HCT116 (cell line): ENCODE results near the gene IGFL4. TPM values are rescaled to one million over a fixed set of nuclear protein-coding genes. Genes with fewer than 3 reads are reported as not detected.

Experiments used
- ATAC-seq: fragments of 200-7000 bp; cut with Tn5 transposase; 2 replicates; pipeline ENCODE4 v1.9.1; 2020; ENCODE audit warnings: mild to moderate bottlenecking, moderate library complexity
- BruUV-seq: library from RNA; stranded (reverse); fragments of 400-500 nt; replicated peaks from 2 replicates; lab custom pipeline; 2021; lab: Mats Ljungman, UMichigan
- CTCF ChIA-PET: fragments of 300-600 bp; sonication (Branson Sonifier 250); formaldehyde crosslinking; loops from one replicate; lab custom pipeline; 2021; ENCODE audit warnings: antibody characterized with exemption; lab: Charles Lee
- POLR2A ChIA-PET: fragments of 300-600, 350-600 bp; sonication (Branson Sonifier 250); formaldehyde crosslinking; loops from one replicate; lab custom pipeline; 2021; ENCODE audit warnings: antibody characterized with exemption; lab: Charles Lee
- RAD21 ChIA-PET, 2 experiments: fragments of 300-600 bp; sonication (Branson Sonifier 250); formaldehyde crosslinking; loops; one replicate each; lab custom pipeline; 2023; ENCODE audit warnings: low total read pairs in 2 of 2; ENCODE audit not compliant: uncharacterized antibody in 2 of 2, unreplicated experiment in 2 of 2, low non-redundant PET in 1 of 2; lab: Charles Lee
- DNase-seq: peaks from one replicate; pipeline ENCODE4 v3.0.0-alpha.2; 2010; ENCODE audit warnings: low read depth, low spot score
- H2AFZ ChIP-seq: fragments of 200-600 bp; shearing (Covaris generic), sonication (generic); 2 replicates; pipeline ENCODE4 v1.6.1; 2017; ENCODE audit warnings: low read depth, mixed run types, mixed read lengths, antibody characterized with exemption, low read length; ENCODE audit not compliant: poor library complexity, severe bottlenecking
- H3K27ac ChIP-seq: 2 replicates; pipeline ENCODE4 v1.5.1; 2012; ENCODE audit warnings: low read depth, low read length
- H3K27me3 ChIP-seq: fragments of 200-600 bp; sonication (generic); 2 replicates; pipeline ENCODE4 v1.6.1; 2016; ENCODE audit warnings: mixed run types, low read length, mixed read lengths; ENCODE audit not compliant: insufficient read depth
- H3K36me3 ChIP-seq, 2 experiments: fragments of 200-500 bp in 1 of 2; fragments of 200-600 bp in 1 of 2; sonication (Bioruptor generic) in 1 of 2; sonication (generic) in 1 of 2; 2 replicates each; pipeline versions ENCODE4 v1.5.1 to v1.6.1; 2014 to 2016; ENCODE audit warnings: low read length in 2 of 2, inconsistent platforms in 1 of 2, mixed read lengths in 1 of 2, mixed run types in 1 of 2; ENCODE audit not compliant: insufficient read depth in 2 of 2, control insufficient read depth in 1 of 2
- H3K4me1 ChIP-seq, 2 experiments: fragments of 200-600 bp in 1 of 2; sonication (generic) in 1 of 2; 2 replicates each; pipeline versions ENCODE4 v1.5.1 to v1.6.1; 2012 to 2017; ENCODE audit warnings: low read length in 2 of 2, inconsistent platforms in 1 of 2, mild to moderate bottlenecking in 1 of 2, mixed read lengths in 1 of 2, mixed run types in 1 of 2, moderate library complexity in 1 of 2; ENCODE audit not compliant: insufficient read depth in 2 of 2, control insufficient read depth in 1 of 2
- H3K4me2 ChIP-seq: fragments of 200-600 bp; sonication (generic); 2 replicates; pipeline ENCODE4 v1.6.1; 2017; ENCODE audit warnings: mixed run types, low read length, mixed read lengths
- H3K4me3 ChIP-seq, 2 experiments: fragments of 200-600 bp in 1 of 2; sonication (generic) in 1 of 2; replicated peaks in 1 of 2; 2 replicates each; pipeline ENCODE4 v1.5.1; 2011 to 2016; ENCODE audit warnings: low read length in 2 of 2, control low read depth in 1 of 2, low read depth in 1 of 2, mild to moderate bottlenecking in 1 of 2, mixed read lengths in 1 of 2, mixed run types in 1 of 2
- H3K79me2 ChIP-seq: fragments of 200-600 bp; sonication (generic); 2 replicates; pipeline ENCODE4 v1.6.1; 2017; ENCODE audit warnings: mild to moderate bottlenecking, mixed run types, low read length, moderate library complexity, mixed read lengths; ENCODE audit not compliant: insufficient read depth
- H3K9ac ChIP-seq: fragments of 200-600 bp; sonication (generic); 2 replicates; pipeline ENCODE4 v1.6.1; 2016; ENCODE audit warnings: low read length, mixed read lengths
- H3K9me2 ChIP-seq: fragments of 200-600 bp; sonication (generic), shearing (Covaris generic); 2 replicates; pipeline ENCODE4 v1.6.1; 2017; ENCODE audit warnings: mixed run types, mild to moderate bottlenecking, moderate library complexity; ENCODE audit not compliant: insufficient read depth
- H3K9me3 ChIP-seq, 2 experiments: fragments of 200-500 bp in 1 of 2; fragments of 200-600 bp in 1 of 2; sonication (Bioruptor generic) in 1 of 2; sonication (generic) in 1 of 2; 2 replicates each; pipeline ENCODE4 v1.6.1; 2014 to 2017; ENCODE audit warnings: low read length in 2 of 2, mixed read lengths in 2 of 2, inconsistent platforms in 1 of 2, low read depth in 1 of 2, mild to moderate bottlenecking in 1 of 2, mixed run types in 1 of 2, moderate library complexity in 1 of 2; ENCODE audit not compliant: control insufficient read depth in 1 of 2, insufficient read depth in 1 of 2
- H4K20me1 ChIP-seq: fragments of 200-600 bp; sonication (generic), shearing (Covaris generic); 2 replicates; pipeline ENCODE4 v1.6.1; 2017; ENCODE audit warnings: mixed run types, mild to moderate bottlenecking, moderate library complexity; ENCODE audit not compliant: insufficient read depth
- CBX3 ChIP-seq: IDR thresholded peaks from 2 replicates; pipeline ENCODE4 v1.6.1; 2012; ENCODE audit warnings: low read depth
- CEBPB ChIP-seq: IDR thresholded peaks from 2 replicates; pipeline ENCODE4 v1.6.1; 2012; ENCODE audit warnings: low read depth
- EGR1 ChIP-seq: IDR thresholded peaks from 2 replicates; pipeline ENCODE4 v1.6.1; 2012; ENCODE audit warnings: low read depth
- EZH2 ChIP-seq: fragments of 200-600 bp; sonication (generic); IDR thresholded peaks from 2 replicates; pipeline ENCODE4 v1.6.1; 2017; ENCODE audit warnings: antibody characterized with exemption, mixed run types
- EZH2phosphoT487 ChIP-seq: fragments of 200-600 bp; IDR thresholded peaks from 2 replicates; pipeline ENCODE4 v1.6.1; 2018; ENCODE audit warnings: antibody characterized with exemption, borderline replicate concordance
- JUND ChIP-seq: IDR thresholded peaks from 2 replicates; pipeline ENCODE4 v1.6.1; 2012
- POLR2A ChIP-seq: IDR thresholded peaks from 2 replicates; pipeline ENCODE4 v1.7.0; 2011; ENCODE audit warnings: borderline replicate concordance; ENCODE audit not compliant: insufficient read depth, insufficient read length; ENCODE audit errors: extremely low read depth
- POLR2AphosphoS5 ChIP-seq: IDR thresholded peaks from 2 replicates; pipeline ENCODE4 v1.6.1; 2011; ENCODE audit warnings: mild to moderate bottlenecking, low read depth, low read length, moderate library complexity
- SIN3A ChIP-seq: IDR thresholded peaks from 2 replicates; pipeline ENCODE4 v1.6.1; 2012; ENCODE audit warnings: low read depth
- SP1 ChIP-seq: IDR thresholded peaks from 2 replicates; pipeline ENCODE4 v1.6.1; 2012; ENCODE audit warnings: low read depth
- SRF ChIP-seq: IDR thresholded peaks from 2 replicates; pipeline ENCODE4 v1.6.1; 2012; ENCODE audit warnings: low read depth
- TCF7L2 ChIP-seq: IDR thresholded peaks from 2 replicates; pipeline ENCODE4 v1.7.0; 2011; ENCODE audit warnings: borderline replicate concordance, inconsistent platforms; ENCODE audit not compliant: insufficient read depth, insufficient read length; ENCODE audit errors: extremely low read depth
- YY1 ChIP-seq: IDR thresholded peaks from 2 replicates; pipeline ENCODE4 v1.6.1; 2011; ENCODE audit warnings: low read length, low read depth, moderate library complexity, mild to moderate bottlenecking; ENCODE audit not compliant: insufficient replicate concordance; ENCODE audit errors: extremely low read depth
- ZNF274 ChIP-seq: fragments of 200-500 bp; sonication (Bioruptor generic); IDR thresholded peaks from 2 replicates; pipeline ENCODE4 v1.6.1; 2014; ENCODE audit warnings: mild to moderate bottlenecking, low read depth, low read length, inconsistent platforms
- intact Hi-C: fragments of 100-400 bp; cut with micrococcal nuclease; formaldehyde crosslinking; loops from 2 replicates; pipeline ENCODE4 v1.10.0; 2022
- total RNA-seq: library from RNA; stranded (reverse); gene quantifications from one replicate; pipeline ENCODE4 v1.2.1, GENCODE V29; 2021; ENCODE audit not compliant: unreplicated experiment
- TF ChIP-seq, protein P1 (sequence below): IDR thresholded peaks from 2 replicates; pipeline ENCODE4 v1.6.1; 2012
- TF ChIP-seq, protein P2 (sequence below): IDR thresholded peaks from 2 replicates; pipeline ENCODE4 v1.6.1; 2012; ENCODE audit warnings: low read depth
- TF ChIP-seq, protein P3 (sequence below): IDR thresholded peaks from 2 replicates; pipeline ENCODE4 v1.6.1; 2011; ENCODE audit warnings: mild to moderate bottlenecking, low read length, moderate library complexity; ENCODE audit not compliant: insufficient replicate concordance; ENCODE audit errors: extremely low read depth
- TF ChIP-seq, protein P4 (sequence below): IDR thresholded peaks from 2 replicates; pipeline ENCODE4 v1.6.1; 2012

IGFL4 gene
- total RNA-seq, 1 experiment from 2014 or later, result not detected

DNA sequence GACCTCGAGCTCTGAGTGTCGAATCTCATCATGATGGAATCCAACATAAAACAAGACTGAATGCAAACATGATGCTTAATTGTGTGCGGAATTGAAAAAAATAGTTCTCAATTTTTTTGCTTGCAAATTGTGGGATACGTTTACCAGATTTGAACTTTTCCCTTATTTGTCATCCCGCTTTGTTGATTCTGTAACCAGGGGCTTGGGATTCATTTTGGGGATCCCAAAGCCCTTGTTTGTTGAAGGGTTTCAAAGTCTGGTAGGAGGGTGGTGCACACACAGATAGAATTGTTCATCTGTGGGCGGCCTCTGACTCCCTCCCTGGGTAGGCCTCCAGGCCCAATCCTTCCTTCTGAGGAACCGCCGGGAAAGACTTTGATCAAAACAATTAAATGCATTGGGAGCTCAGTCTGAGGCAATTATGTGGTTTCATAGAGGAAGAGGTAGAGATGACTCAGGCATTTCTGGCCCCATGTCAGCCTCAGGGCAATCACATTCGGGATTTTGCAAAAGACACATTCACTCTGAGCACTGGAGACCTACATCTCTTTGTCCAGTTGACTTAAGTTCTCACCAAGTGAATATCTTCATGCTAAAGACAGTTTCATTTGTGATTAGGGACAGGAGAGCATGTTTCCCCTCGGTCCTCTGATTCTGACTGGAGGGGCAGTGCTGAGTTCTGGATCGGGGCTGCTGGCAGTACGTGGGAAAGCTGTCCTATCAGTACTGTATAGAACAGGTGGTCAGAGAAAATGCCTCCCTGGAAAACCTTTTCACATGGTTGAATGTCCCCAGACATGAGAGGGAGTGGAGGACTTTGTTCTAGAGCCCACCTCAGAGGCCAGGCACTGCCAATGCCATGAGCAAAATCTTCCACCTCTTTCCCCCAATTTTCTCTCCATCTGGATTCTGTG, 27.8 kb upstream of the IGFL4 start:
- peaks cover 80% of the 10 kb centered on the region for H3K27me3 ChIP-seq
- CTCF ChIA-PET, result interaction anchor here (0.6 to 2.1 kb wide), 5 partner anchors 7 to 166 kb away, joined by 3 to 13 read pairs (median 6); partner anchors contain the start of gene MYPOP
- POLR2A ChIA-PET, result no interaction called here
- RAD21 ChIA-PET, result no interaction called here
- H3K4me3 ChIP-seq, result peak overlapping the region in 1 of 2 experiments; percentile 11; a peak in 2 of 4 replicates
- no peak overlapping the region for H3K9ac ChIP-seq
- no peaks in the 10 kb centered on the region for H3K79me2 ChIP-seq
- H3K4me2 ChIP-seq, result peak overlapping the region; percentile 61
- no peaks in the 10 kb centered on the region for H3K9me2 ChIP-seq
- peaks cover 30 to 43% of the 10 kb centered on the region in 2 experiments for H3K4me1 ChIP-seq
- no peaks in the 10 kb centered on the region for H3K9me3 ChIP-seq
- intact Hi-C loops, result no loop called here
- no peak overlapping the region for H3K27ac ChIP-seq
- peak; percentile 92 for ATAC-seq
- no peaks in the 10 kb centered on the region for H4K20me1 ChIP-seq
- H3K36me3 ChIP-seq, result no peaks in the 10 kb centered on the region
- no TSS peak for BruUV-seq
- H2AFZ ChIP-seq, result no peak overlapping the region
- DNase-seq, result peak; percentile 89
- TF ChIP-seq, protein P1, sequence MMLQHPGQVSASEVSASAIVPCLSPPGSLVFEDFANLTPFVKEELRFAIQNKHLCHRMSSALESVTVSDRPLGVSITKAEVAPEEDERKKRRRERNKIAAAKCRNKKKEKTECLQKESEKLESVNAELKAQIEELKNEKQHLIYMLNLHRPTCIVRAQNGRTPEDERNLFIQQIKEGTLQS, result no peak
- no peak for TF ChIP-seq YY1
- TF ChIP-seq EZH2phosphoT487, result no peak
- TF ChIP-seq CEBPB, result peak; percentile 94
- TF ChIP-seq SRF, result peak; percentile 62
- no peak for TF ChIP-seq EZH2
- peak; percentile 87; the same call in 1 of the 2 replicates for TF ChIP-seq SIN3A
- TF ChIP-seq TCF7L2, result peak; percentile 99
- TF ChIP-seq, protein P2, sequence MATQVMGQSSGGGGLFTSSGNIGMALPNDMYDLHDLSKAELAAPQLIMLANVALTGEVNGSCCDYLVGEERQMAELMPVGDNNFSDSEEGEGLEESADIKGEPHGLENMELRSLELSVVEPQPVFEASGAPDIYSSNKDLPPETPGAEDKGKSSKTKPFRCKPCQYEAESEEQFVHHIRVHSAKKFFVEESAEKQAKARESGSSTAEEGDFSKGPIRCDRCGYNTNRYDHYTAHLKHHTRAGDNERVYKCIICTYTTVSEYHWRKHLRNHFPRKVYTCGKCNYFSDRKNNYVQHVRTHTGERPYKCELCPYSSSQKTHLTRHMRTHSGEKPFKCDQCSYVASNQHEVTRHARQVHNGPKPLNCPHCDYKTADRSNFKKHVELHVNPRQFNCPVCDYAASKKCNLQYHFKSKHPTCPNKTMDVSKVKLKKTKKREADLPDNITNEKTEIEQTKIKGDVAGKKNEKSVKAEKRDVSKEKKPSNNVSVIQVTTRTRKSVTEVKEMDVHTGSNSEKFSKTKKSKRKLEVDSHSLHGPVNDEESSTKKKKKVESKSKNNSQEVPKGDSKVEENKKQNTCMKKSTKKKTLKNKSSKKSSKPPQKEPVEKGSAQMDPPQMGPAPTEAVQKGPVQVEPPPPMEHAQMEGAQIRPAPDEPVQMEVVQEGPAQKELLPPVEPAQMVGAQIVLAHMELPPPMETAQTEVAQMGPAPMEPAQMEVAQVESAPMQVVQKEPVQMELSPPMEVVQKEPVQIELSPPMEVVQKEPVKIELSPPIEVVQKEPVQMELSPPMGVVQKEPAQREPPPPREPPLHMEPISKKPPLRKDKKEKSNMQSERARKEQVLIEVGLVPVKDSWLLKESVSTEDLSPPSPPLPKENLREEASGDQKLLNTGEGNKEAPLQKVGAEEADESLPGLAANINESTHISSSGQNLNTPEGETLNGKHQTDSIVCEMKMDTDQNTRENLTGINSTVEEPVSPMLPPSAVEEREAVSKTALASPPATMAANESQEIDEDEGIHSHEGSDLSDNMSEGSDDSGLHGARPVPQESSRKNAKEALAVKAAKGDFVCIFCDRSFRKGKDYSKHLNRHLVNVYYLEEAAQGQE, result no peak
- peak; percentile 91 for TF ChIP-seq SP1
- TF ChIP-seq, protein P3, sequence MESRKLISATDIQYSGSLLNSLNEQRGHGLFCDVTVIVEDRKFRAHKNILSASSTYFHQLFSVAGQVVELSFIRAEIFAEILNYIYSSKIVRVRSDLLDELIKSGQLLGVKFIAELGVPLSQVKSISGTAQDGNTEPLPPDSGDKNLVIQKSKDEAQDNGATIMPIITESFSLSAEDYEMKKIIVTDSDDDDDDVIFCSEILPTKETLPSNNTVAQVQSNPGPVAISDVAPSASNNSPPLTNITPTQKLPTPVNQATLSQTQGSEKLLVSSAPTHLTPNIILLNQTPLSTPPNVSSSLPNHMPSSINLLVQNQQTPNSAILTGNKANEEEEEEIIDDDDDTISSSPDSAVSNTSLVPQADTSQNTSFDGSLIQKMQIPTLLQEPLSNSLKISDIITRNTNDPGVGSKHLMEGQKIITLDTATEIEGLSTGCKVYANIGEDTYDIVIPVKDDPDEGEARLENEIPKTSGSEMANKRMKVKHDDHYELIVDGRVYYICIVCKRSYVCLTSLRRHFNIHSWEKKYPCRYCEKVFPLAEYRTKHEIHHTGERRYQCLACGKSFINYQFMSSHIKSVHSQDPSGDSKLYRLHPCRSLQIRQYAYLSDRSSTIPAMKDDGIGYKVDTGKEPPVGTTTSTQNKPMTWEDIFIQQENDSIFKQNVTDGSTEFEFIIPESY, result peak; percentile 53
- peak; percentile 66 for TF ChIP-seq POLR2AphosphoS5
- no peak for TF ChIP-seq ZNF274
- peak; percentile 93 for TF ChIP-seq JUND
- TF ChIP-seq POLR2A, result no peak
- TF ChIP-seq CBX3, result peak; percentile 86
- peak; percentile 65 for TF ChIP-seq EGR1
- TF ChIP-seq, protein P4, sequence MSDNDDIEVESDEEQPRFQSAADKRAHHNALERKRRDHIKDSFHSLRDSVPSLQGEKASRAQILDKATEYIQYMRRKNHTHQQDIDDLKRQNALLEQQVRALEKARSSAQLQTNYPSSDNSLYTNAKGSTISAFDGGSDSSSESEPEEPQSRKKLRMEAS, result peak; percentile 60; the same call in 1 of the 2 replicates
